MCF 10A (cell line): ENCODE data around the gene CPNE2. TPM values are rescaled to one million over a fixed set of nuclear protein-coding genes. Genes with fewer than 3 reads are reported as not detected.

Source experiments
- BruUV-seq: library from RNA; stranded (reverse); fragments of 400-500 nt; replicated peaks from 2 replicates; lab custom pipeline; 2021; lab: Mats Ljungman, UMichigan
- CTCF ChIA-PET: fragments of 300-600 bp; sonication (Branson Sonifier 250); formaldehyde crosslinking; extraction: SDS; loops from one replicate; lab custom pipeline; 2021; ENCODE audit warnings: antibody characterized with exemption, inconsistent platforms; lab: Yijun Ruan, JAX
- POLR2A ChIA-PET: fragments of 300-600, 350-650 bp; sonication (Branson Sonifier 250); formaldehyde crosslinking; extraction: SDS; loops from one replicate; lab custom pipeline; 2020; ENCODE audit warnings: antibody characterized with exemption, inconsistent platforms; lab: Yijun Ruan, JAX
- DNase-seq: peaks from one replicate; pipeline ENCODE4 v3.0.0-alpha.2; 2018; ENCODE audit not compliant: unreplicated experiment
- H3K27ac Mint-ChIP-seq: one replicate; pipeline ENCODE4 v1.8.0; 2022; ENCODE audit warnings: mild to moderate bottlenecking, low read depth, mixed read lengths; ENCODE audit not compliant: unreplicated experiment
- H3K27me3 Mint-ChIP-seq: one replicate; pipeline ENCODE4 v1.8.0; 2022; ENCODE audit warnings: mixed read lengths; ENCODE audit not compliant: insufficient read depth, unreplicated experiment
- H3K36me3 Mint-ChIP-seq: one replicate; pipeline ENCODE4 v1.8.0; 2022; ENCODE audit warnings: mild to moderate bottlenecking, moderate library complexity, mixed read lengths; ENCODE audit not compliant: insufficient read depth, unreplicated experiment
- H3K4me1 Mint-ChIP-seq: one replicate; pipeline ENCODE4 v1.8.0; 2022; ENCODE audit warnings: mixed read lengths; ENCODE audit not compliant: insufficient read depth, unreplicated experiment
- H3K4me3 Mint-ChIP-seq: one replicate; pipeline ENCODE4 v1.8.0; 2022; ENCODE audit warnings: mild to moderate bottlenecking, moderate library complexity, mixed read lengths; ENCODE audit not compliant: unreplicated experiment
- H3K9me3 Mint-ChIP-seq: one replicate; pipeline ENCODE4 v1.8.0; 2022; ENCODE audit warnings: mixed read lengths; ENCODE audit not compliant: unreplicated experiment
- CTCF ChIP-seq: fragments of 200-600 bp; IDR thresholded peaks from one replicate; pipeline ENCODE4 v1.8.0; 2022; ENCODE audit warnings: antibody characterized with exemption, mild to moderate bottlenecking; ENCODE audit not compliant: unreplicated experiment
- intact Hi-C: fragments of 100-400 bp; cut with micrococcal nuclease; formaldehyde crosslinking; loops from 2 replicates; pipeline ENCODE4 v1.14.1; 2022
- total RNA-seq: library from RNA; stranded (reverse); gene quantifications from 2 replicates; pipeline ENCODE4 v1.2.3, GENCODE V29; 2022

Gene CPNE2
- total RNA-seq, 1 experiment from 2014 or later = 6.7 TPM

DNA sequence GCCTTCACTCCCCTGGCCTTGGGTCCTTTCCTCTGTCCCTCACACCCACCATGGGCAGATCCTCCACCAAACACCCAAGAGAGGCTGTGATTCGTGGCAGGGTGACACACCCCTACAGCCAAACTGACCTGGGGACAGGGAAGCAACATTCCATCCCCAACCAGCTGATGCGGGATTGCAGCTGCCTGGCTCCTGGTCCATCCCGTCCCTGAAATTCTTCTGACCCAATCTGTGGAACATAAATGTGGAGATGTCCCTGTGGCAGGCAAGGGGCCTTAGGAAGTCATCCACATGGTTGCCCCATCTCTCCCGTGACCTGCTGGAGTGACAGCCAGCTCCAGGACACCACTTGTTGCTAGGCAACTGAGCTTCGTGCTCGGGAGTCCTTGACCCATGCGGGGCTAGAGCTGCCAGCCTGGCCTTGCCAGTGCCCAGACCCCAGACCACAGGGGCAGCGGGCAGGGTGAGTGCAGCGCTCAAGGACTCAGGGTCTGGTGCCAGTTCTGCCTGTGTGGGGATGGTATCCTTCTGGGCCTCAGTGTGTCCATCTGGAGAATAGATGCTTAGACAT, 34.0 kb upstream of the CPNE2 start:
- ChIA-PET CTCF (no interaction called here), POLR2A (no interaction called here)
- H3K9me3 Mint-ChIP-seq = no peaks in the 10 kb centered on the region
- no peaks in the 10 kb centered on the region for H3K36me3 Mint-ChIP-seq
- peaks cover 20% of the 10 kb centered on the region for H3K4me1 Mint-ChIP-seq
- DNase-seq = no peak
- no peak for TF ChIP-seq CTCF
- no peaks in the 10 kb centered on the region for H3K27me3 Mint-ChIP-seq
- BruUV-seq = no TSS peak
- no peak overlapping the region for H3K27ac Mint-ChIP-seq
- no peak overlapping the region for H3K4me3 Mint-ChIP-seq
- intact Hi-C loops = no loop called here

DNA sequence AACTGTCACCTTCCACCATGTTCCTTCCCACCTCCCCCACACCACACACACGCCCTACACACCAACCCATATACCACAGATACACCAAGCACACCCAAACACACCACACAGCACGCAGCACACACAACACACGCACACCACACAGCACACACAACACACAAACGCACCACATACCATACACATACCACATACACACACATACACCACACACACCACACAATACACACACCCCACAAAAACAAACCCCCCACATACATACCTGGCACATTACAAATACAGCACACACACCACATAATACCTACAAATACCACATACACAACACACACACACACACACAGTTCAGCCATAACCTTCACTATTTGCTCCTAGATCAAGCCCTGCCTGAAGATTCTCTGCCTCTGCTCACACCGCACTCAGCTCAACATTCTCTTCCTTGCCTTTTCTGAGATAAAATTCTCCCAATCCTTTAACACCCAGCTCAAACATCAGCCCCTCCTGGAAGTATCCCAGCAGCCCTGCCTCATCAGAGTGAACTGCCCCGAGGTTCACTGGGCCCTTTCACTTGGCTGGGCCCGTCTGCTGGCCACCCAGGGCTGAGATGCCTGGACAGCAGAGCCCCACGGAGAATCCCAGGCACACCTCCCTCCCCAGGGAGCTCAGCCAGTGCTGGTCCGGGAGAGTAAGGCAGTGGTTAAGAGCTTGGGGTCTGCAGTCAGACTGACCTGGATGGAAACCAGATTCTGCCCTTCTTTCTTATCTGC, 31.9 kb upstream of the CPNE2 start:
- BruUV-seq = no TSS peak
- TF ChIP-seq CTCF = no peak
- no peak overlapping the region for H3K4me3 Mint-ChIP-seq
- peaks cover 20% of the 10 kb centered on the region for H3K4me1 Mint-ChIP-seq
- intact Hi-C loops = no loop called here
- no peaks in the 10 kb centered on the region for H3K27me3 Mint-ChIP-seq
- peaks cover 7% of the 10 kb centered on the region for H3K36me3 Mint-ChIP-seq
- H3K9me3 Mint-ChIP-seq = no peaks in the 10 kb centered on the region
- H3K27ac Mint-ChIP-seq = peak overlapping the region; percentile 75
- no peak for DNase-seq
- ChIA-PET CTCF (interaction anchor here (0.6 to 1.5 kb wide), 6 partner anchors 12 to 212 kb away, joined by 3 to 10 read pairs (median 4); partner anchors contain the start of gene CPNE2), POLR2A (interaction anchor here (1.7 to 2.0 kb wide), 2 partner anchors 71 to 127 kb away, joined by 3 to 5 read pairs; partner anchors contain the start of gene NLRC5)

DNA sequence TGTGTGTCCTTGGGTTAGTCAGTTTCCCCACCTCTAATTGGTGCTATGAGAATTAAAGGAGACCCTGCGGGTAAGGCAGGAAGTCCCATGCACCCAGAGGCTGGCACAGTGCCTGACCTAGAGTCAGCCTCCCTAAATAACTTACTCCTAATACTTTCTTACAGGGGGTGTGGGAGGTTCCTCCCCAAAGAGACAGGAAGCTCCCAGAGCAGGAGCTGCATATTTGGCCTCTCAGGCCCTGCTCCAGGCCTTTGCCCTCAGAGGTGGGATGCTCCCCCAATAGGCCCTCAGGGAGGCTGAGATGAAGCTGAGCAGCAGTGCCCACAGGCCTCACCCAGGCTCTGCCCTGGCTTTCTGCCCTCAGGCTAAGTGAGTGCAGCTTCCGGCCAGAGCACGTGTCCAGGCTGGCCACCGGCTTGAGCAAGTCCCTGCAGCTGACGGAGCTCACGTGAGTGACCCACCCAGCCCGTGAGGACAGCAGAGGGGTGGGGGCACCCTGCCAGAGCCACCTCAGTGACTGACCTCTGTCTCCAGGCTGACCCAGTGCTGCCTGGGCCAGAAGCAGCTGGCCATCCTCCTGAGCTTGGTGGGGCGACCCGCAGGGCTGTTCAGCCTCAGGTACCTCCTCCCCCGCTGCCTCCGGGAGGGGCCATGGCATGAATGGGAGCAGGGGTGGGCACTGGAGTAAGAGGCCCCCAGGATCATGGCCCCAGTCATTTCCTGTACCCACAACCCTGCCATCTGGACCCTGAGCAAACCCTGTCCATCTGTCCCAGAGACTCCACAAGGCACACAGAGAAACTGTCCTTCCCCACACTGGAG, 31.1 kb upstream of the CPNE2 start:
- no peaks in the 10 kb centered on the region for H3K27me3 Mint-ChIP-seq
- CTCF ChIA-PET = interaction anchor here (0.5 to 1.5 kb wide), 9 partner anchors 13 to 213 kb away, joined by 3 to 10 read pairs (median 3); partner anchors contain the start of gene CPNE2

More for the DNA sequence above, 31.1 kb upstream of the CPNE2 start:
- Mint-ChIP-seq H3K27ac (peak overlapping the region; percentile 75), H3K36me3 (peaks cover 7% of the 10 kb centered on the region), H3K4me3 (no peak overlapping the region), H3K4me1 (peaks cover 20% of the 10 kb centered on the region), H3K9me3 (no peaks in the 10 kb centered on the region)
- intact Hi-C loops = no loop called here
- peak; percentile 76 for DNase-seq
- POLR2A ChIA-PET = interaction anchor here (0.6 to 2.0 kb wide), 3 partner anchors 72 to 128 kb away, joined by 3 to 5 read pairs (median 4); partner anchors contain the start of genes NLRC5, PSME3IP1 and RSPRY1
- no TSS peak for BruUV-seq
- no peak for TF ChIP-seq CTCF
